Measurements from ENCODE around the gene ARAP1. TPM values are rescaled to one million over a fixed set of nuclear protein-coding genes. Genes with fewer than 3 reads are reported as not detected.

ARAP1 gene
- total RNA-seq, 1 donor from 2014 or later, result 60.2 TPM

- TF ChIP-seq, protein P1, sequence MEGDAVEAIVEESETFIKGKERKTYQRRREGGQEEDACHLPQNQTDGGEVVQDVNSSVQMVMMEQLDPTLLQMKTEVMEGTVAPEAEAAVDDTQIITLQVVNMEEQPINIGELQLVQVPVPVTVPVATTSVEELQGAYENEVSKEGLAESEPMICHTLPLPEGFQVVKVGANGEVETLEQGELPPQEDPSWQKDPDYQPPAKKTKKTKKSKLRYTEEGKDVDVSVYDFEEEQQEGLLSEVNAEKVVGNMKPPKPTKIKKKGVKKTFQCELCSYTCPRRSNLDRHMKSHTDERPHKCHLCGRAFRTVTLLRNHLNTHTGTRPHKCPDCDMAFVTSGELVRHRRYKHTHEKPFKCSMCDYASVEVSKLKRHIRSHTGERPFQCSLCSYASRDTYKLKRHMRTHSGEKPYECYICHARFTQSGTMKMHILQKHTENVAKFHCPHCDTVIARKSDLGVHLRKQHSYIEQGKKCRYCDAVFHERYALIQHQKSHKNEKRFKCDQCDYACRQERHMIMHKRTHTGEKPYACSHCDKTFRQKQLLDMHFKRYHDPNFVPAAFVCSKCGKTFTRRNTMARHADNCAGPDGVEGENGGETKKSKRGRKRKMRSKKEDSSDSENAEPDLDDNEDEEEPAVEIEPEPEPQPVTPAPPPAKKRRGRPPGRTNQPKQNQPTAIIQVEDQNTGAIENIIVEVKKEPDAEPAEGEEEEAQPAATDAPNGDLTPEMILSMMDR (conservative IDR thresholded peaks at IDR 0.05; ENCODE audit: low read depth, low read length), result no peak
- DNase-seq (ENCODE audit: low read depth), result no peak
- H3K4me3 ChIP-seq (ENCODE audit: low read depth, low read length), result no peak overlapping the region
Measured at GRCh38 chr11:72670041-72670440, 82.2 kb downstream of the ARAP1 start.

DNA sequence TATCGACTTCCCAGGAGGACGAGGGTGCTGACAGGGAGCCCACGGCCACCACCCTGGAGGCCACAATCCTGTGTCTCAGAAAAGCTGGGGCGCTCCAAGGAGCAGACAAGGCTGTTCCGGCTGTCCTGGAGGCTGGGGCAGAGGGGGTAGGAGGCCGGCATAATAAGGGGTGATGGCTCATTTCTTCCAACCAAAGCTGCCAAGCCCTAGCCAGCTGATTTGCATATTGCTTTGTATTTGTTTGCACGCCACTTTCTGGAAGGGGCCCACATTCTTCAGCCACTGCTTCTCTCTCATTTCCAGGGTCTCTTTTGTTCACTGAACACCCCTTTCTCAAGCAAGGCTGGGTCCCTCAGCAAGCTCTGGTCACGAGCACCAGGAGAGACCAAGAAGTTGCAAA, 82.7 kb downstream of the ARAP1 start:
- TF ChIP-seq, protein P1 (conservative IDR thresholded peaks at IDR 0.05; ENCODE audit: low read depth, low read length), result no peak
- DNase-seq (ENCODE audit: low read depth), result no peak
- H3K4me3 ChIP-seq (ENCODE audit: low read depth, low read length), result no peak overlapping the region

DNA sequence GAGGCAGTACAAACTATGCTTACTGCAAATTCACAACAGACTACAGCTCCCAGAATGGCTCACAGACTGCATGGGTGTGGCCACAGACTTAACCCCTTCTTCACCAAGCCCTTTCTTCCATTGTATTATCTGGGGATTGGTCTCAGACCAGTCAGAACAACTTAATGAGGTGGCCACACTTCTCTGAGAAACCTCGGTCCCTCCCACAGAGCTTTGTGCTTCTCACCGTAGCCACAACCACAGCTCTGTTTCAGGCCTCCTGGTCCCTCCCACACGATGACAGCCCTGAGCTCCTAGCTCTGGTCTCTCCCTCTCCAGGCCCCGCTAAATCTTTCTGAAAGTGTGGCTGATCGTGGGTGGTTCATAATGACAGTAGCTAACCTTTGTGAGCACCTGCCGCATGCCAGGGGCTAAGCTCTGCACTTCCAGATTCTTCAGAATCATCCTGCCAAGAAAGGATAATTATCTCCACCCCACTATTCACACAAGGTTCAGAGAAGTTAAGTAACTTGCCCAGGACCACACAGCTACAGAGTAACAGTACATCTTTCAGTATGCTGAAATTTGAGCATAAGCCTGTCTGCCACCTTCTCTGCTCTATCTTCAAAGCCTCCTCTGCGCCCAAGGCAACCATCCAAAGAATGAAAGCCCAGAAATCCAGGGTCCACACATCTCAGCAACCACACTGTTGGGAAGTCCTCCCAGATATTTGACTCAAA, 83.4 kb downstream of the ARAP1 start:
- DNase-seq (ENCODE audit: low read depth), result no peak
- TF ChIP-seq, protein P1 (conservative IDR thresholded peaks at IDR 0.05; ENCODE audit: low read depth, low read length), result no peak
- H3K4me3 ChIP-seq (ENCODE audit: low read depth, low read length), result no peak overlapping the region

GRCh38 chr11:72665911-72666472, 86.2 kb downstream of the ARAP1 start:
- TF ChIP-seq, protein P1 (conservative IDR thresholded peaks at IDR 0.05; ENCODE audit: low read depth, low read length), result no peak
- no peak overlapping the region for H3K4me3 ChIP-seq (ENCODE audit: low read depth, low read length)
- no peak for DNase-seq (ENCODE audit: low read depth)

- TF ChIP-seq, protein P1 (conservative IDR thresholded peaks at IDR 0.05; ENCODE audit: low read depth, low read length), result no peak
Measured at GRCh38 chr11:72662036-72662435, 90.2 kb downstream of the ARAP1 start.

DNA sequence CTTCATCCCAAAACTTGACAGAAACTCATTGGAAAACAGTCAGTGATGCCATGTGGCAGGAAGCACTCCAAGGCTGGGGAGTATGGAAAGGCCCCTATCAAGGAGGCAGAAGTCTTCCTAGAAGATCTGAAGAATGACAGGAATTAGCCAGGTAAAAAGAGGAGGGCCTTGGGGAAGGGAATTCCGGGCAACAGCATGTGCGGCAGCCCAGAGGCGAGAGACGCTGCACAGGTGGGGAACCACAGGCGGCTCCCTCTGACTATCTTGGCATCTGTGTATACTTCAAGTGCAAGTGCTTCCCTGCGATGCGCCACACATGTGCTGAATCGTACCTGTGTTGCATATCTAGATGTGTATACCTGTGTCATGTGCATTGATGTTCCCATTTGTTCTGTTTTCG, 90.7 kb downstream of the ARAP1 start:
- DNase-seq (ENCODE audit: low read depth), result no peak
- TF ChIP-seq, protein P1 (conservative IDR thresholded peaks at IDR 0.05; ENCODE audit: low read depth, low read length), result no peak
- no peak overlapping the region for H3K4me3 ChIP-seq (ENCODE audit: low read depth, low read length)

More at GRCh38 chr11:72662036-72662435, 90.2 kb downstream of the ARAP1 start:
- DNase-seq (ENCODE audit: low read depth), result no peak
- no peak overlapping the region for H3K4me3 ChIP-seq (ENCODE audit: low read depth, low read length)
